Subcutaneous abdominal adipose tissue (tissue), 5 donors: ENCODE measurements around the gene SETD4.

Experiments
- H3K27ac ChIP-seq: one replicate; pipeline ENCODE4 v1.7.0; 2013; ENCODE audit warnings: low read depth, mild to moderate bottlenecking, inconsistent platforms, low read length, moderate library complexity
- H3K27me3 ChIP-seq, 5 donors: one replicate each; pipeline ENCODE4 v1.7.0; 2013; ENCODE audit warnings: low read length in 5 of 5, inconsistent platforms in 1 of 5; ENCODE audit not compliant: control insufficient read depth in 5 of 5, insufficient read depth in 4 of 5
- H3K36me3 ChIP-seq, 5 donors: one replicate each; pipeline ENCODE4 v1.7.0; 2013; ENCODE audit warnings: low read length in 5 of 5; ENCODE audit not compliant: control insufficient read depth in 5 of 5, insufficient read depth in 5 of 5
- H3K4me1 ChIP-seq, 5 donors: one replicate each; pipeline ENCODE4 v1.7.0; 2013; ENCODE audit warnings: low read length in 5 of 5, mild to moderate bottlenecking in 3 of 5, moderate library complexity in 1 of 5; ENCODE audit not compliant: control insufficient read depth in 5 of 5, insufficient read depth in 5 of 5
- H3K4me3 ChIP-seq, 5 donors: one replicate each; pipeline ENCODE4 v1.7.0; 2013; ENCODE audit warnings: low read length in 5 of 5, low read depth in 1 of 5
- H3K9ac ChIP-seq, 5 donors: one replicate each; pipeline ENCODE4 v1.7.0; 2013; ENCODE audit warnings: low read length in 5 of 5, mild to moderate bottlenecking in 4 of 5, moderate library complexity in 3 of 5
- H3K9me3 ChIP-seq, 5 donors: one replicate each; pipeline ENCODE4 v1.7.0; 2013; ENCODE audit warnings: low read length in 5 of 5; ENCODE audit not compliant: control insufficient read depth in 5 of 5
- donor health status: healthy.
- donor health status: healthy.
- donor health status: healthy.
- donor health status: healthy.
- donor health status: healthy.

SETD4 gene

DNA sequence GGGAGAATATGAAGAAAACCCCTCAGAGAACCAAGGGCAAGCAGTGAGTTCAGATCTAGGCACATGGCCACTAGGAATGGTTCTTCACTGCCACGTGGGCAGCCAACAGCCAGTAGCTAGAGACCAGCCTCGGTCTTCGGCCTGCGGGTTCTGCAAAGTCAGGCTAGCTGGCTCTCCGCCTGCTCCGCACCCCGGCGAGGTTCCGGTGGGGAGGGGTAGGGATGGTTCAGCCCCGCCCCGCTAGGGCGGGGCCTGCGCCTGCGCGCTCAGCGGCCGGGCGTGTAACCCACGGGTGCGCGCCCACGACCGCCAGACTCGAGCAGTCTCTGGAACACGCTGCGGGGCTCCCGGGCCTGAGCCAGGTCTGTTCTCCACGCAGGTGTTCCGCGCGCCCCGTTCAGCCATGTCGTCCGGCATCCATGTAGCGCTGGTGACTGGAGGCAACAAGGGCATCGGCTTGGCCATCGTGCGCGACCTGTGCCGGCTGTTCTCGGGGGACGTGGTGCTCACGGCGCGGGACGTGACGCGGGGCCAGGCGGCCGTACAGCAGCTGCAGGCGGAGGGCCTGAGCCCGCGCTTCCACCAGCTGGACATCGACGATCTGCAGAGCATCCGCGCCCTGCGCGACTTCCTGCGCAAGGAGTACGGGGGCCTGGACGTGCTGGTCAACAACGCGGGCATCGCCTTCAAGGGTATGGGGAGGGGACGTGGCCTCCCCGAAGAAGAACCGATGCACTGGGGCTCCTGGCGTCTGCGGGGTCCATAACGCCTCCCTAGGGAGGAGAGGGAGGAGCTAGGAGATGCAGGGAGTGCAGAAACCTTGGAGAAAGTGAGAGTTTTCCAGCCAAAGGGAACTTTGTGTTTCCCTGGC, 9.6 kb upstream of the SETD4 start, which contains the start of gene CBR1:
TSS of gene CBR1 (plus strand) at position 312 of the 871 bp plus-strand sequence. CDS start at position 404, 92 bp downstream.
- Histone ChIP-seq H3K9me3 (peaks cover 0 to 8% (median 3%) of the 10 kb centered on the region in 5 donors), H3K27me3 (no peaks in the 10 kb centered on the region), H3K27ac (peak within 1 kb of the TSS; percentile 70), H3K9ac (peak within 1 kb of the TSS in 4 of 5 donors; percentile 25 to 82 (median 77)), H3K4me1 (peaks cover 0 to 43% (median 38%) of the 10 kb centered on the region in 5 donors), H3K4me3 (peak within 1 kb of the TSS; percentile 81 to 94 (median 87)), H3K36me3 (peaks cover 6 to 20% (median 15%) of the 10 kb centered on the region in 5 donors)

DNA sequence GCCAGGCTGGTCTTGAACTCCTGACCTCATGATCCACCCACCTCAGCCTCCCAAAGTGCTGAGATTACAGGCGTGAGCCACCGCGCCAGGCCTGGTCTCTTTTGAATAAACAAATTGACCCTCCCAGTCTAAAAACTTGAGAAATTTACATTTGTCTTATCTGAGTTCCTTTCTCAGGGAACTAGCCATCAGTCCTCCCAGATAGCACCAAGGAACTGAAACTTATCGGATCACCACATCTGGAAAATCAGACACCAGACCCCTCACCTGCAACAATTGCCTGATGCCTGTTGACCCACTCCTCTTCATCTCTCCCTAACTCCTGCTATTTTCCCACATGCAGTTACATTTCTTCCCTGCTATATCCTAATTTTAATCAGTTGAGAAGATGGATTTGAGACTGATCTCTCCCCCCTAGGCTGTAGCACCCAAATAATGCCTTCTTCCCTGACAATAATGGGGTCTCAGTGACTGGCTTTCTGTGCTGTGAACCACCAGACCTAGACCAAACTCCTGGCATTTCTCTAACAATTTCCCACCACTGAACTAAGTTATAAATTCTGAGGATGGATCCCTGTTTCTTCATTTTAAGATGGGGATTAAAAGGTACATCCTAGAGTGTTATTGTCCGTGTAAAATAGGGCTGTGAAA, 8.5 kb upstream of the SETD4 start:
- no peak overlapping the region for H3K9ac ChIP-seq
- H3K27me3 ChIP-seq: no peaks in the 10 kb centered on the region
- H3K36me3 ChIP-seq: peaks cover 6 to 20% (median 15%) of the 10 kb centered on the region in 5 donors
- peaks cover 0 to 8% (median 3%) of the 10 kb centered on the region in 5 donors for H3K9me3 ChIP-seq
- H3K4me3 ChIP-seq: peak overlapping the region in 3 of 5 donors; percentile 41 to 94 (median 89)
- H3K27ac ChIP-seq: peak overlapping the region; percentile 70
- peaks cover 0 to 43% (median 38%) of the 10 kb centered on the region in 5 donors for H3K4me1 ChIP-seq

DNA sequence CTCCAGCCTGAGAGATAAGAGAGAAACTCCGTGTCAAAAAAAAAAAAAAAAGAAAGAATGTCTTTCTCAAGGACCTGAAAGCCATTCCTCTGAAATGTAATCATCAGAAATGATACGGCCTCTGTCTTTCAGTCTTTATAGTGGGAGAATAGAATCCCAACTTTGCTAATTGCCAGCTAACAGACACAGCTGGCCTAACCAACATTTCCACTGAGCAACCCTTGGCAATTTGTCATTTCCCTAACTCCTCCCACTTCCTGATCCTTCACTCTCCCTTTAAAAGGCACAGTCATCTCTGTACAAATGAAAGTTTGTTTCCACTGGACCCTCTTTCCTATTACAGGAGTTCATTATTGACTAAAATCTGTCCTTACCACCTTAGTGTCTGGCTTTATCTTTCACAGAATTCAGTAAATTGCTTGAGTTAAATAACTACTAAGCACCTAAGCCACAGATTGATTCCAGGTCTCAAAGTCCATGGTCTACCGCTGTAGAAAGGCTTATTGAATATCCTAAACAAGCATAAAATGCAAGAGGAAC, 5.2 kb upstream of the SETD4 start:
- Histone ChIP-seq H3K27ac (no peak overlapping the region), H3K9ac (no peak overlapping the region), H3K36me3 (no peaks in the 10 kb centered on the region), H3K4me1 (peaks cover 0 to 20% (median 18%) of the 10 kb centered on the region in 5 donors), H3K9me3 (peaks cover 0 to 8% (median 3%) of the 10 kb centered on the region in 5 donors), H3K27me3 (no peaks in the 10 kb centered on the region), H3K4me3 (no peak overlapping the region)

DNA sequence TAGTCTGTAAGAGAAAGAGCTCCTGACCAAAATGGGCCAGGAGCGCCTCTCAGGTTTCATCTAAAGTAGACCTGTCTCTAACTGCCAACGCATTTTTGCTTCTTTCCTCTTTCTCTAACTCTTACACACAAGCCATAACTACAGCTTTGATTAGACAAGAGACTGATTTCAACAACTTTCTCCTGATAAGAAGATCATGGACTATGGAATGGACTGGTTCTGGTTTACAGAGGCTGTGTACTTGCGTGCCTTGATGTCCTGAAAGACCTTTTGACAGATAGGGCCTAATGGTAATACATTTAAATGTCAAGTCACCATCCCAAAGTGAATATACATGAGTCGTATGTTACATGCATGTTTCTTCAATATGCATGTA, 3.7 kb upstream of the SETD4 start:
- Histone ChIP-seq H3K4me3 (no peak overlapping the region), H3K9ac (no peak overlapping the region), H3K36me3 (no peaks in the 10 kb centered on the region), H3K9me3 (peaks cover 0 to 5% (median 3%) of the 10 kb centered on the region in 5 donors), H3K27ac (no peak overlapping the region), H3K4me1 (peaks cover 0 to 20% (median 14%) of the 10 kb centered on the region in 5 donors), H3K27me3 (no peaks in the 10 kb centered on the region)

DNA sequence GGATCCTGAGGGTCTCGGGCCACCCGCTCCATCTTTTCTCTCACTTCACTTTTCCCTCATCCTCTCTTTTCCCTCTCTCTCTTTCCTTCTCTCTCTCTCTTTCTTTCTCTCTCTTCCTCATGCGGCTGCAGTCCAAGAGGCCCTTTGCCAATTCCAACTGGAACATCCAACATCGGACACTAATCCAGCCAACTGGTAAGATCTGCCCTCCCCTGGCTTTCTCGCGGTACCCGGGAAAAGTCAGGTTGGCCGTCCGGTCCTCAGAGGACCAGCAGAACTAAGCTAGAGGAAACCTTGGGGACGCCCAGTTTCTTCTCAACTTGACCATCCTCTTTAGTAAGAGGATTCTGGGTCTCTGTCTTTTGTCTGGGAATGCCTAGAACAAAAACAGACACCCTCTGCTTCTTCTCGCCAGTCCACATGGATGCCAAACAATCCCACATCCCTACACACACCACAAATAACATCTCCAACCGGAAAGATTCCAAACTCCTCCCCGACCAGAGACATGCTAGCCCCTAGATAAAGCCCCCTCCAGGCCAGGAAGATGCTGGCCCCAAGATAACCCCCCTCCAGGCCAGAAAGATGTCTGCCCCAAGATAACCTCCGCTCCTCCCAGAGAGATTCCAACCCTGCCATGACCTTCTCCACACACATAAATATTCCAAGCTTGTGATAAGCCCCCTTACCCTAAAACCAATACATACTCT, 3.2 kb upstream of the SETD4 start:
- Histone ChIP-seq H3K9me3 (no peaks in the 10 kb centered on the region), H3K27me3 (no peaks in the 10 kb centered on the region), H3K4me1 (peaks cover 0 to 20% (median 13%) of the 10 kb centered on the region in 5 donors), H3K27ac (no peak overlapping the region), H3K36me3 (no peaks in the 10 kb centered on the region), H3K9ac (no peak overlapping the region), H3K4me3 (no peak overlapping the region)

DNA sequence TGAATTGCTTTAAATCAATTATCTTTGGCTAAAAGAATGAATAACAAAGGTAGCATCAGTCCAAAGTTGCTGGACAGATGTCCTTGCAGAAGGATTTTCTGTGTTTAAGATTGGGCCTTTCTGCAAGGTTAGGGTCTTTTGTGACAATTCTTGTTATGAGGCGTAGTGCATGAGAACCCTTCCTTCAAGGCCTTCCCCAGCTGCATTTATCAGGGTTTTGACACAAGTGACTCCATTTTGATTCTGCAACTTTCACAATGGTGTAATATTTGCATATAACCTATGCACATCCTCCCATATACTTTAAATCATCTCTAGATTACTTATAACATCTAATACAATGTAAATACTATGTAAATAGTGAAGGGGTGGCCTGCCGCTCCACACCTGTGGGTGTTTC, 1.1 kb upstream of the SETD4 start:
- Histone ChIP-seq H3K4me1 (peaks cover 0 to 20% (median 13%) of the 10 kb centered on the region in 5 donors), H3K36me3 (peaks cover 0 to 17% (median 9%) of the 10 kb centered on the region in 5 donors), H3K27me3 (no peaks in the 10 kb centered on the region), H3K9ac (no peak overlapping the region), H3K4me3 (no peak overlapping the region), H3K9me3 (no peaks in the 10 kb centered on the region), H3K27ac (no peak overlapping the region)

DNA sequence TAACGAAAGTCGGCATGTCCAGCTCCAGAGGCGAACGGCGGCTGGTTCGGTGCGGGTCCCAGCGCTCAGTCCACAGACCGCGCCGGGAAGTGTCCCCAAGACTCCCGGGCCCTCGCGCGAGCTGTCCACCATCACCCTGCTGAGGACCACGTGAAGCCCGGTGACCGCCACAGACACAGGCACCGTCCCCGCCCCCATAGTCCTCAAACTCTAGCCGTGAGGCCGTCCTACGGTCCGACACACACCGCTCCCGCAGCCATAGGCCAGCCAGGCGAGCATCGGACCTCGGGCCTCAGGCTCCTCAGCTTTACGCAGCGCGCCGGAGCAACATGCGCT, 535 bp downstream of the SETD4 start:
- Histone ChIP-seq H3K27ac (peak overlapping the region; percentile 92), H3K27me3 (no peaks in the 10 kb centered on the region), H3K4me3 (peak overlapping the region; percentile 85 to 99 (median 94)), H3K9me3 (no peaks in the 10 kb centered on the region), H3K9ac (peak overlapping the region in 4 of 5 donors; percentile 83 to 91 (median 88)), H3K4me1 (peaks cover 0 to 20% (median 13%) of the 10 kb centered on the region in 5 donors), H3K36me3 (peaks cover 12 to 33% (median 25%) of the 10 kb centered on the region in 5 donors)

DNA sequence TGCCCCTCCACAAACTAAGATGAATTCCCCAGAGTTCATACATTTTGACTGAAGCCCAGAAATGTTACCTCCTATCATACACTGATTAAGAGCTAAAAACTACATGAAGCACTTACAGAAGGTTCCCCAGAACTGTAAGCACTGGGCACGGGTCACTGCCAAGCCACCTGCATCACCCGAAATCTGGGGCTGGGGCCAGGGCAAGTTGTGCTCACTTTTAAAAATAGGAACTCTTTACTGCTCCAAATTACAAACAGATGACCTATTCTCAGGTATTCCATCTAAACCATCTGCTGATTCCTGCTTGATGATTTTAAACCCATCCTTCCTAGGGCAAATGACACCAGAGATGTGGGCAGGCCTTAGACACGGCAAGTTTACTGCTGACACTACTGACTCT, 4.8 kb downstream of the SETD4 start:
- Histone ChIP-seq H3K36me3 (peaks cover 12 to 64% (median 49%) of the 10 kb centered on the region in 5 donors), H3K27ac (no peak overlapping the region), H3K27me3 (no peaks in the 10 kb centered on the region), H3K9me3 (no peaks in the 10 kb centered on the region), H3K4me3 (no peak overlapping the region), H3K9ac (no peak overlapping the region), H3K4me1 (peaks cover 4 to 16% (median 12%) of the 10 kb centered on the region in 5 donors)

DNA sequence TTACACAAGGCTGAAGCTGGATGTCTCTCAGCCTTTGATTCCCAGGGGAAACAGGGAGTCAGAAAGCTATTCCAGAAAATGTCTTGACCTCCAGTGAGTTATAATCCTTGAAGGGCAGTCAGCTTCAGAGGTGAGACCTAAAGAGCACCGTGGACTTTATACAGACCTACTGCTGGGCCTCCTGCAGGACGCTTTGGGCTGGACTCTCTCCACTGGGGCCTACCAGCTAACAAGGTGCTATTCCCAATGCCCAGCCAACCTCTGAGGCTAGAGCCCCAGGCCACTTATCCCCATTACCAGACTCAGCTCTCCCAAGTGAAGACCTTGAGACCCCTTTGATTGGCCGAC, 6.6 kb downstream of the SETD4 start:
- no peak overlapping the region for H3K27ac ChIP-seq
- H3K9ac ChIP-seq: no peak overlapping the region
- no peaks in the 10 kb centered on the region for H3K27me3 ChIP-seq
- no peak overlapping the region for H3K4me3 ChIP-seq
- H3K9me3 ChIP-seq: no peaks in the 10 kb centered on the region
- H3K4me1 ChIP-seq: peaks cover 0 to 8% (median 4%) of the 10 kb centered on the region in 5 donors
- peaks cover 15 to 77% (median 58%) of the 10 kb centered on the region in 5 donors for H3K36me3 ChIP-seq
